CD8-positive, alpha-beta memory T cell (primary cell): ENCODE data around the gene WAS. TPM values are rescaled to one million over a fixed set of nuclear protein-coding genes. Genes with fewer than 3 reads are reported as not detected.
A peak's percentile ranks its signal among the peaks of the same experiment; 100 is the strongest.

Experiments
- CTCF ChIA-PET: fragments of 350-600 bp; sonication (Branson Sonifier 250); formaldehyde crosslinking; loops from one replicate; lab custom pipeline; 2021; ENCODE audit warnings: antibody characterized with exemption; lab: Charles Lee
- POLR2A ChIA-PET: fragments of 350-600 bp; sonication (Branson Sonifier 250); formaldehyde crosslinking; loops from one replicate; lab custom pipeline; 2021; ENCODE audit warnings: antibody characterized with exemption; lab: Charles Lee
- DNase-seq, 5 donors: peaks; one replicate each; pipeline versions ENCODE4 v3.0.0 to v3.0.0-alpha.2; 2020 to 2022; ENCODE audit warnings: mixed read lengths in 1 of 5
- H3K27ac ChIP-seq: one replicate; pipeline ENCODE4 v1.7.0; 2013; ENCODE audit warnings: low read depth, mild to moderate bottlenecking, low read length, moderate library complexity
- H3K27me3 ChIP-seq: 2 replicates; pipeline ENCODE4 v1.7.0; 2013; ENCODE audit warnings: low read length, mild to moderate bottlenecking; ENCODE audit not compliant: insufficient read depth, poor library complexity, severe bottlenecking
- H3K36me3 ChIP-seq: 2 replicates; pipeline ENCODE4 v1.7.0; 2013; ENCODE audit warnings: mild to moderate bottlenecking, low read length, moderate library complexity; ENCODE audit not compliant: insufficient read depth
- H3K4me1 ChIP-seq: 2 replicates; pipeline ENCODE4 v1.7.0; 2013; ENCODE audit warnings: mild to moderate bottlenecking, low read length, moderate library complexity; ENCODE audit not compliant: insufficient read depth
- H3K4me3 ChIP-seq: 2 replicates; pipeline ENCODE4 v1.7.0; 2013; ENCODE audit warnings: mild to moderate bottlenecking, low read length
- H3K9me3 ChIP-seq: 2 replicates; pipeline ENCODE4 v1.7.0; 2013; ENCODE audit warnings: mild to moderate bottlenecking, low read length
- H3K27ac Mint-ChIP-seq, 8 donors: one replicate each; pipeline ENCODE4 v1.8.0; 2020 to 2021; ENCODE audit warnings: mixed read lengths in 8 of 8, mild to moderate bottlenecking in 6 of 8, inconsistent platforms in 3 of 8, moderate library complexity in 3 of 8
- H3K27me3 Mint-ChIP-seq, 2 donors: one replicate each; pipeline ENCODE4 v1.8.0; 2020 to 2021; ENCODE audit warnings: mixed read lengths in 2 of 2, mild to moderate bottlenecking in 1 of 2, moderate library complexity in 1 of 2
- H3K36me3 Mint-ChIP-seq, 3 donors: one replicate each; pipeline ENCODE4 v1.8.0; 2020 to 2021; ENCODE audit warnings: mixed read lengths in 3 of 3, inconsistent platforms in 1 of 3, mild to moderate bottlenecking in 1 of 3
- H3K4me1 Mint-ChIP-seq, 3 donors: one replicate each; pipeline ENCODE4 v1.8.0; 2020 to 2021; ENCODE audit warnings: mixed read lengths in 3 of 3, inconsistent platforms in 1 of 3, mild to moderate bottlenecking in 1 of 3
- H3K4me3 Mint-ChIP-seq, 7 donors: one replicate each; pipeline ENCODE4 v1.8.0; 2020 to 2021; ENCODE audit warnings: mixed read lengths in 7 of 7, mild to moderate bottlenecking in 6 of 7, moderate library complexity in 4 of 7, inconsistent platforms in 2 of 7
- H3K9me3 Mint-ChIP-seq, 5 donors: one replicate each; pipeline ENCODE4 v1.8.0; 2020 to 2022; ENCODE audit warnings: mixed read lengths in 5 of 5, mild to moderate bottlenecking in 3 of 5, moderate library complexity in 2 of 5, inconsistent platforms in 1 of 5
- polyA plus RNA-seq: library from polyadenylated mRNA; unstranded; fragments of 300-500 nt; fragmentation: Illumina TruSeq; gene quantifications from one replicate; pipeline ENCODE4 v1.2.3, GENCODE V29; 2021
- total RNA-seq, 2 experiments: library from RNA; stranded (reverse); gene quantifications; one replicate each; pipeline ENCODE4 v1.2.3, GENCODE V29; 2021

WAS gene
- total and polyA plus RNA-seq, 3 experiments from 2014 or later = 33.5 to 84.0 (median 81.9) TPM

DNA sequence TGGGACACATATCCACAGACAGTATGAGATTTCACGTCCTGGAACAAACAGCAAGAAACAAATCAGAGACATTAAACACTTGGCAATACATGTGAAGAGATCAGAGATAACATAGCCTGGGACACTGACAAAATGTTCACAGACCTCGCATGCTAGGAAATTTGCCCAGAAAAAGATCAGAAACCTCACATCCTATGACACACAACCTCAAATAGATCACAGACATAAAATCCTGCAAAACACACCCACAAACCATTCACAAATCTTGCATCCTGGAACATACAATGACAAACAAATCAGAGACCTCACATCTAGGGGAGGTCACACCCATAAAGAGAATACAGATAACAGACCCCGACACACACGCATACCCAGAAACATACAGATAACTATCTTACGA is 31.0 kb downstream of the WAS start:
- peak overlapping the region; percentile 46 for H3K4me3 ChIP-seq
- peaks cover 0 to 10% of the 10 kb centered on the region in 2 donors for H3K27me3 Mint-ChIP-seq
- H3K27ac ChIP-seq = peak overlapping the region; percentile 60
- no peaks in the 10 kb centered on the region for H3K27me3 ChIP-seq
- peak overlapping the region; percentile 0 to 96 (median 92) for H3K27ac Mint-ChIP-seq
- CTCF ChIA-PET = no interaction called here
- H3K9me3 Mint-ChIP-seq = no peaks in the 10 kb centered on the region
- DNase-seq = peak in 2 of 5 donors; percentile 53 to 59
- H3K4me1 Mint-ChIP-seq = peaks cover 77 to 87% (median 81%) of the 10 kb centered on the region in 3 donors
- H3K4me3 Mint-ChIP-seq = peak overlapping the region; percentile 18 to 75 (median 52)
- H3K4me1 ChIP-seq = peaks cover 87% of the 10 kb centered on the region
- no peaks in the 10 kb centered on the region for H3K36me3 Mint-ChIP-seq
- no peaks in the 10 kb centered on the region for H3K9me3 ChIP-seq
- POLR2A ChIA-PET = interaction anchor here (2.0 to 2.2 kb wide), 2 partner anchors 18 to 23 kb away, joined by 6 to 22 read pairs; partner anchors contain the start of gene SUV39H1
- H3K36me3 ChIP-seq = no peaks in the 10 kb centered on the region

DNA sequence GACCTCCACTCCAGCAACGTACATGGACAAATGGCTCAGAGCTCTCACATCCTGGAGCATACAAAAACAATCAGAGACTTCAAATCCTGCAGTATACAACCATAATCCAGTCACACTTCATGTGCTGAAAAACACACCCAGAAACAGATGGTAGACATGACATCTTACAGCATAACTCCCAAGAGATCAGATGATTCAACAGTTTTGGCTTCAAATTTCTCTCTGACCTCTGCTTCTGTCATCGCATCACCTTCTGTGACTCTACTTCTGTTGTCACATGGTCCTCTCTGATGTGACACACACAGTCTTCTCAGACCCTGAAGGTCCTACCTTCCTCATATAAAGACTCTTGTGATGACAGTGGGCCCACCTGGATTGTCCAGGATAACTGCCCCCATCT is 31.5 kb downstream of the WAS start:
- Mint-ChIP-seq H3K4me3 (peak overlapping the region in 6 of 7 donors; percentile 18 to 75 (median 59)), H3K27me3 (peaks cover 0 to 10% of the 10 kb centered on the region in 2 donors), H3K4me1 (peaks cover 77 to 87% (median 81%) of the 10 kb centered on the region in 3 donors), H3K36me3 (no peaks in the 10 kb centered on the region), H3K9me3 (no peaks in the 10 kb centered on the region), H3K27ac (peak overlapping the region; percentile 3 to 96 (median 92))
- no peak for DNase-seq
- POLR2A ChIA-PET = no interaction called here
- H3K36me3 ChIP-seq = no peaks in the 10 kb centered on the region
- H3K9me3 ChIP-seq = no peaks in the 10 kb centered on the region
- peaks cover 90% of the 10 kb centered on the region for H3K4me1 ChIP-seq
- no peak overlapping the region for H3K4me3 ChIP-seq
- H3K27me3 ChIP-seq = no peaks in the 10 kb centered on the region
- CTCF ChIA-PET = no interaction called here
- H3K27ac ChIP-seq = no peak overlapping the region

DNA sequence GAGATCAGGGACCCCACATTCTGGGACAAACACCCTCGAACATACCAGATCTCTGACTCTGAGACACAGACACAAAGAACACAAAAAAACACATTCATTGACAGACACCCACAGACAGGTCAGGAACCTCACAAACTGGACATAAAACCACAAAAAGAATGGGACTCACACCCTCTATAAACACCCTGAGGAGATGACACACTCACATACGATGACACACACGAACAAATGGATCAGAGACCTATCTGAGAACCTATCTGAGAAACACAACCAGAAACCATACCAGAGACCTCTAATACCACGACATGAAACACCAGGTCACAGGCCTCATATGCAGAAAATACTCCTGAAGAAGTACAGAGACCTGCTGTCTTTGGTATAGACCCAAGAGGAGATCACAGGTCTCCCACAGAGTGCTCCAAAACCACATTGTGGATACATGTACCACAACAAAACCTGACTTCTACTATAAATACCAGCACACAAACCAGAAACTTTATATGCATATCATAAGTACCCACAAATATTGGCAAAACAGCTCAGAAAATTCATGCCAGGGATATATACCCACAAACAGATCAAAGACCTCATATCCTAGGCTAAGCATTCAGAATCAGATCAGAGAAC is 32.4 kb downstream of the WAS start:
- Histone ChIP-seq H3K4me1 (peaks cover 93% of the 10 kb centered on the region), H3K4me3 (no peak overlapping the region), H3K36me3 (no peaks in the 10 kb centered on the region), H3K27me3 (no peaks in the 10 kb centered on the region), H3K9me3 (no peaks in the 10 kb centered on the region), H3K27ac (no peak overlapping the region)
- Mint-ChIP-seq H3K36me3 (no peaks in the 10 kb centered on the region), H3K27ac (peak overlapping the region; percentile 39 to 96 (median 90)), H3K9me3 (no peaks in the 10 kb centered on the region), H3K27me3 (peaks cover 0 to 7% of the 10 kb centered on the region in 2 donors), H3K4me1 (peaks cover 72 to 78% (median 73%) of the 10 kb centered on the region in 3 donors), H3K4me3 (peak overlapping the region in 6 of 7 donors; percentile 9 to 58 (median 38))
- DNase-seq = peak in 1 of 5 donors; percentile 25
- ChIA-PET CTCF (no interaction called here), POLR2A (no interaction called here)

DNA sequence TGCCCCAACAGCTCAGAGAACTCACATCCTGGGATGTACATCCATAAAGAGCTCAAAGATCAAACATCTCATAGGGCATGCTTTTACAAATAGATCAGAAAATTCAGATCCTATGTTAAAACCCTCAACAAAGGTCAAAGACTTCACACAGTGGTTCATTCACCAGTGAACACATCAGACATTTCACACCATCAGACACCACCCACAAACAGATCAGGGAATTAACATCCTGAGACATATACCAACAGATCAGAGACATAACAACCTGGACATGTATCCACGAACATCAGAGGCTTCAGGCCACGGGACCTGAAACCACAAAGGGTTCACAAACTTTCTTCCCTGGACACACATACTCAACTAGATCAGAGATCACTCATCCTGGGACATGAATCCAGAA is 36.4 kb downstream of the WAS start:
- no peak overlapping the region for H3K27ac Mint-ChIP-seq
- no peak for DNase-seq
- H3K36me3 Mint-ChIP-seq = no peaks in the 10 kb centered on the region
- Histone ChIP-seq H3K9me3 (no peaks in the 10 kb centered on the region), H3K27ac (peak overlapping the region; percentile 68), H3K4me3 (peak overlapping the region; percentile 23), H3K27me3 (no peaks in the 10 kb centered on the region), H3K36me3 (no peaks in the 10 kb centered on the region), H3K4me1 (peaks cover 68% of the 10 kb centered on the region)
- POLR2A ChIA-PET = interaction anchor here (1.2 kb wide), 1 partner anchor 17 kb away, joined by 7 read pairs; no protein-coding TSS in a partner anchor
- H3K9me3 Mint-ChIP-seq = no peaks in the 10 kb centered on the region
- H3K27me3 Mint-ChIP-seq = peaks cover 0 to 4% of the 10 kb centered on the region in 2 donors
- peak overlapping the region in 1 of 7 donors; percentile 23 for H3K4me3 Mint-ChIP-seq
- peaks cover 35 to 47% (median 36%) of the 10 kb centered on the region in 3 donors for H3K4me1 Mint-ChIP-seq
- CTCF ChIA-PET = no interaction called here

DNA sequence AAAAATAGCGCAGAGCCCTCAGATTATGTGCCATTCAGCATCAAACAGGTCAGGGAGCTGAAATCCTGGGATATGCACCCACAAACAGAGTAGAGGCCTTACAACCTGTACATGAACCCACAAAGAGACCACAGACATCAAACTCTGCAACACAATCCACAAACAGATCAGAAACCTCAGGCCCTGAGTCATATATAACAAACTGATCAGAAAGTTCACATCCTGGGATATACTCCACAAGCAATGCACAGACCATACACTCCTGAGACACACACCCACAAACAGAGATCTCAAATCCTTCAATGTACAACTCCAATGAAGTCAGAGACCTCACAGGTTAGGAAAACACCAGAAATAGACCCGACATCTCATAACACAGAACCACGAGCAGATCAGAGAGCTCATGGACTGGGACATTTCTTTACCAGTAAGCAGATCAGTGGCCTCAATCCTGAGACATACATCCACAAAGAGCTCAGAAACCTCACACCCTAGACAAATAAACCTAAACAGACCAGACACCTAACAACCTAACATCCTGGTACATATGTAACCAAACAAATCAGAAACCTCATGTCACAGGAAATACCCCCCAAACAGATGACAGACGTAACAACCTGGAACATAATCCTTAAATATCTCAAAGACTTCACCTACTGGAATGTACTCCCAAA is 37.1 kb downstream of the WAS start:
- no peaks in the 10 kb centered on the region for H3K9me3 Mint-ChIP-seq
- peaks cover 0 to 4% of the 10 kb centered on the region in 2 donors for H3K27me3 Mint-ChIP-seq
- Histone ChIP-seq H3K4me3 (peak overlapping the region; percentile 23), H3K27me3 (no peaks in the 10 kb centered on the region), H3K4me1 (peaks cover 66% of the 10 kb centered on the region), H3K36me3 (no peaks in the 10 kb centered on the region), H3K27ac (peak overlapping the region; percentile 68), H3K9me3 (no peaks in the 10 kb centered on the region)
- peak in 2 of 5 donors; percentile 39 to 61 for DNase-seq
- peaks cover 32 to 47% (median 34%) of the 10 kb centered on the region in 3 donors for H3K4me1 Mint-ChIP-seq
- ChIA-PET CTCF (interaction anchor here (0.6 kb wide), 1 partner anchor 20 kb away, joined by 3 read pairs; no protein-coding TSS in a partner anchor), POLR2A (interaction anchor here (1.0 to 1.2 kb wide), 2 partner anchors 17 to 44 kb away, joined by 3 to 7 read pairs; no protein-coding TSS in a partner anchor)
- no peaks in the 10 kb centered on the region for H3K36me3 Mint-ChIP-seq
- H3K27ac Mint-ChIP-seq = no peak overlapping the region
- H3K4me3 Mint-ChIP-seq = no peak overlapping the region

DNA sequence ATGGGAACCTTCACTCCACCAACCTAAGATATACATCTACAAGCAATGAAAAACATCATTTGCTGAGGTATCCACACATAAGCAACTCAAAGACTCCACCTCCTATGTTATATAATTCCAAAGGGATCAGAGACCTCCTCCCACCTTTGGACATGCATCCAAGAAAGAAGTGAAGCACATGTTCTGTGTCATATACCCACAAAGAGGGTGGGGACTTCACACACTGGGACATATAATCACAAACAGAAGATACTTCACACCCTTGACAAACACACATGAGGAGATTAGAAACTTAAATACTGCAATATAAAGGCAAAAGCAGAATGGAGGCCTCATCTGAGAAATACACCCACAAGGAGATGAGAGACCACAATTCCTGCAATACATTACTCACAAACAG is 38.3 kb downstream of the WAS start:
- no peaks in the 10 kb centered on the region for H3K36me3 Mint-ChIP-seq
- no peak overlapping the region for H3K27ac ChIP-seq
- H3K36me3 ChIP-seq = no peaks in the 10 kb centered on the region
- H3K27ac Mint-ChIP-seq = no peak overlapping the region
- H3K4me3 ChIP-seq = no peak overlapping the region
- DNase-seq = no peak
- H3K27me3 Mint-ChIP-seq = peaks cover 0 to 4% of the 10 kb centered on the region in 2 donors
- H3K9me3 Mint-ChIP-seq = peaks cover 0 to 2% (median 0%) of the 10 kb centered on the region in 5 donors
- no peak overlapping the region for H3K4me3 Mint-ChIP-seq
- peaks cover 66% of the 10 kb centered on the region for H3K4me1 ChIP-seq
- ChIA-PET POLR2A (no interaction called here), CTCF (no interaction called here)
- H3K4me1 Mint-ChIP-seq = peaks cover 32 to 48% (median 36%) of the 10 kb centered on the region in 3 donors
- H3K9me3 ChIP-seq = no peaks in the 10 kb centered on the region
- no peaks in the 10 kb centered on the region for H3K27me3 ChIP-seq

DNA sequence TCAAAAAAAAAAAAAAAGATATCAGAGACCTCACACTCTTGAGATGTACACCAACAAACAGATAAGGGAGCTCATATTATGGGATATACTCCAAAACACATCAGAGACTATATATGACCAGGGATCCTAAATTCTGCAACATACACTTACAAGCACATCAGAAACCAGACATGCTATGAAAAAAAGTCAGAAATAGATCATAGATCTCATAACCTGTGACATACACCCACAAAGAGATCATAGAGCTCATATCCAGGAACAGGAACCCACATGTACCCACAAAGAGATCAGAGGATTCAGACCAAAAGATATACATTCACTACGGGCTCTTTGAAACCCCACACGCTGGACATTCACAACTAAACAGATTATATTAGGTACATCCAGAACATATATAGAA is 43.0 kb downstream of the WAS start:
- Mint-ChIP-seq H3K27ac (peak overlapping the region in 5 of 8 donors; percentile 34 to 87 (median 69)), H3K4me1 (peaks cover 35 to 51% (median 42%) of the 10 kb centered on the region in 3 donors), H3K4me3 (peak overlapping the region in 1 of 7 donors; percentile 6)

DNA sequence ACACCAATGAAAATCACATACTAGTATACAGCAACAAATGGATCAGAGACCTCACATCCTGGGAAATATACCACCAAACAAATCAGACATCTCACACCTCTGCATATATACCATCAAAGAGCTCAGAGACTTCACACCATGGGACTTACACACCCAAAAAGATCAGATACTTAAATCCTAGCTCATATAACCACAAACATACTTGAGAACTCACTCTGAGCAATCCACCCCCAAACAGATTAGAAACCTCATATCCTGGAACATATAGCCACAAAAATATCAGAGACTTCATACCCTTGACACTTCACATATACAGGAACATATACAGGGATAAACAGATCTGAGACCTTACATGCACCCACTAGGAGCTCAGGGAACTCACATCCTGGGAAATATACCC is 45.1 kb downstream of the WAS start:
- ChIA-PET POLR2A (no interaction called here), CTCF (no interaction called here)
- Histone ChIP-seq H3K27me3 (no peaks in the 10 kb centered on the region), H3K27ac (no peak overlapping the region), H3K36me3 (no peaks in the 10 kb centered on the region), H3K4me1 (peaks cover 17% of the 10 kb centered on the region), H3K9me3 (no peaks in the 10 kb centered on the region), H3K4me3 (no peak overlapping the region)
- peaks cover 38 to 49% (median 42%) of the 10 kb centered on the region in 3 donors for H3K4me1 Mint-ChIP-seq
- H3K4me3 Mint-ChIP-seq = peak overlapping the region in 1 of 7 donors; percentile 4
- DNase-seq = no peak
- H3K9me3 Mint-ChIP-seq = peaks cover 0 to 8% (median 4%) of the 10 kb centered on the region in 5 donors
- H3K27me3 Mint-ChIP-seq = no peaks in the 10 kb centered on the region
- peak overlapping the region in 7 of 8 donors; percentile 11 to 81 (median 37) for H3K27ac Mint-ChIP-seq
- H3K36me3 Mint-ChIP-seq = no peaks in the 10 kb centered on the region

More for the DNA sequence above, 43.0 kb downstream of the WAS start:
- ChIA-PET CTCF (no interaction called here), POLR2A (no interaction called here)
- Histone ChIP-seq H3K36me3 (no peaks in the 10 kb centered on the region), H3K4me1 (peaks cover 24% of the 10 kb centered on the region), H3K27me3 (no peaks in the 10 kb centered on the region), H3K4me3 (no peak overlapping the region), H3K9me3 (no peaks in the 10 kb centered on the region), H3K27ac (no peak overlapping the region)
- H3K9me3 Mint-ChIP-seq = peaks cover 0 to 8% (median 4%) of the 10 kb centered on the region in 5 donors
- peak in 1 of 5 donors; percentile 34 for DNase-seq
- H3K27me3 Mint-ChIP-seq = no peaks in the 10 kb centered on the region
- no peaks in the 10 kb centered on the region for H3K36me3 Mint-ChIP-seq
